Panc1 (cell line): ENCODE results near the gene CDH13.

Experiments
- CTCF ChIP-seq: fragments of 450-650 bp; IDR thresholded peaks from 2 replicates; pipeline ENCODE4 v1.5.1; 2017; ENCODE audit warnings: mild to moderate bottlenecking
- POLR2AphosphoS5 ChIP-seq: IDR thresholded peaks from 2 replicates; pipeline ENCODE4 v1.6.1; 2012; ENCODE audit warnings: mild to moderate bottlenecking, low read depth, low read length, moderate library complexity
- REST ChIP-seq, 2 experiments: IDR thresholded peaks; 2 replicates each; pipeline ENCODE4 v1.6.1; 2011 to 2012; ENCODE audit warnings: low read depth in 2 of 2, control low read depth in 1 of 2, low read length in 1 of 2, mild to moderate bottlenecking in 1 of 2, moderate library complexity in 1 of 2; ENCODE audit not compliant: insufficient read depth in 1 of 2

GRCh38 chr16:82843606-82844271 lies 217.0 kb downstream of the CDH13 start:
- TF ChIP-seq CTCF (no peak), POLR2AphosphoS5 (no peak), REST (IDR thresholded peaks at IDR 0.05; ENCODE audit: insufficient read depth in 1 of 2, low read depth in 2 of 2, low read length in 1 of 2) (no peak)
